Measurements from ENCODE around the gene GALC.

Gene GALC

DNA sequence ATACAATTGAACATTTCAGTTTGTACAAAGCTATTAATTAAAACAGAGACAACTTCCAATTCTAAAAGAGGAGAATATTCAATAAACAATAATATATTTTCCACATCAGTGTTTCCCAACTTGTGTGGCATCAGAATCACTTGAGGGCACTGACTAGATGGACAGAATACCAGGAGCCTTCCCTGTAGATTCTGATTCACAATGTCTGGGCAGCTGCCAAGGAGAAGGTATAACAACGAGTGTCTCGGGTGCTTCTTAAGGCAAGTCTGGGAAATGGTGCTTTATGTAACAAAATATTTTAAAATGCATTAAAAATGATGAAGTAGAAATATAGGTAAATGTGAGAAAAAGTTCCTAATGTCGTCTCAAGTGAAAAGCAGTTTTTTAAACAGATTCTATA, 26.2 kb downstream of the GALC start:
- no peaks in the 10 kb centered on the region for H3K9me2 ChIP-seq (replicated peaks; ENCODE audit: low read depth, low read length)
- H3K9me3 ChIP-seq (ENCODE audit: insufficient read depth, low read depth, low read length): no peaks in the 10 kb centered on the region
- H3K9ac ChIP-seq (ENCODE audit: low read depth, low read length, poor library complexity, severe bottlenecking): no peak overlapping the region
- H2AFZ ChIP-seq (ENCODE audit: low read length): no peak overlapping the region
- no peak overlapping the region for H3K4me2 ChIP-seq (ENCODE audit: low read depth, low read length, poor library complexity, severe bottlenecking)
- H3K36me3 ChIP-seq (ENCODE audit: insufficient read depth, low read length): peaks cover 18% of the 10 kb centered on the region; the same call in 1 of the 2 replicates
- H3K79me2 ChIP-seq (ENCODE audit: insufficient read depth, low read length): no peaks in the 10 kb centered on the region
- no peaks in the 10 kb centered on the region for H3K27me3 ChIP-seq (ENCODE audit: insufficient read depth, low read length, poor library complexity, severe bottlenecking)
- H3F3A ChIP-seq (ENCODE audit: low read depth): no peaks in the 10 kb centered on the region
- peaks cover 10% of the 10 kb centered on the region for H3K4me1 ChIP-seq (ENCODE audit: insufficient read depth, low read length, poor library complexity, severe bottlenecking)
- H4K20me1 ChIP-seq (ENCODE audit: insufficient read depth, low read length, poor library complexity, severe bottlenecking): no peaks in the 10 kb centered on the region
- no peak overlapping the region for H3K4me3 ChIP-seq (ENCODE audit: low read length, poor library complexity, severe bottlenecking)
- TF ChIP-seq CTCF (conservative IDR thresholded peaks at IDR 0.05; ENCODE audit: low read length): no peak
- no peak for TF ChIP-seq EZH2phosphoT487 (IDR thresholded peaks at IDR 0.05; ENCODE audit: borderline replicate concordance)

DNA sequence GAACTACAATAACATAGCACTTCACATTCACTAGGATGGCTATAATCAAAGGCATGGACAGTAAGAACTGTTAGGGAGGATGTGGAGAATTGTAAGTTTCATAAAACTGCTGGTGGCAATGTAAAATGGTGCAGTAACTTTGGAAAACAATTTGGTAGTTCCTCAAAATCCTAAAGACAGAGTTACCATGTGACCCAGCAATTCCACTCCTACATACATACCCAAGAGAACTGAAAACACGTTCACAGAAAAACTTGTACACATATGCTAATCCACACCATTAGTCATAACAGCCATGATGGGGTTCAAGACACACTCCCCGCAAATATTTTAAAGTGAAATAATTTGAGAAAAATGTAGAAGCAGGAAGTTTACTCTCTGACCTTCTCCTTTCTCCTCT, 31.7 kb downstream of the GALC start:
- Histone ChIP-seq H3K79me2 (ENCODE audit: insufficient read depth, low read length) (no peaks in the 10 kb centered on the region), H3K4me2 (ENCODE audit: low read depth, low read length, poor library complexity, severe bottlenecking) (no peak overlapping the region), H3K4me1 (ENCODE audit: insufficient read depth, low read length, poor library complexity, severe bottlenecking) (peaks cover 14% of the 10 kb centered on the region), H3K27me3 (ENCODE audit: insufficient read depth, low read length, poor library complexity, severe bottlenecking) (no peaks in the 10 kb centered on the region), H3K9me2 (replicated peaks; ENCODE audit: low read depth, low read length) (no peaks in the 10 kb centered on the region), H3F3A (ENCODE audit: low read depth) (no peaks in the 10 kb centered on the region), H2AFZ (ENCODE audit: low read length) (no peak overlapping the region), H3K9me3 (ENCODE audit: insufficient read depth, low read depth, low read length) (no peaks in the 10 kb centered on the region), H3K9ac (ENCODE audit: low read depth, low read length, poor library complexity, severe bottlenecking) (no peak overlapping the region), H4K20me1 (ENCODE audit: insufficient read depth, low read length, poor library complexity, severe bottlenecking) (no peaks in the 10 kb centered on the region), H3K36me3 (ENCODE audit: insufficient read depth, low read length) (peaks cover 10% of the 10 kb centered on the region; the same call in 1 of the 2 replicates), H3K4me3 (ENCODE audit: low read length, poor library complexity, severe bottlenecking) (no peak overlapping the region)
- TF ChIP-seq EZH2phosphoT487 (IDR thresholded peaks at IDR 0.05; ENCODE audit: borderline replicate concordance) (no peak), CTCF (conservative IDR thresholded peaks at IDR 0.05; ENCODE audit: low read length) (no peak)

DNA sequence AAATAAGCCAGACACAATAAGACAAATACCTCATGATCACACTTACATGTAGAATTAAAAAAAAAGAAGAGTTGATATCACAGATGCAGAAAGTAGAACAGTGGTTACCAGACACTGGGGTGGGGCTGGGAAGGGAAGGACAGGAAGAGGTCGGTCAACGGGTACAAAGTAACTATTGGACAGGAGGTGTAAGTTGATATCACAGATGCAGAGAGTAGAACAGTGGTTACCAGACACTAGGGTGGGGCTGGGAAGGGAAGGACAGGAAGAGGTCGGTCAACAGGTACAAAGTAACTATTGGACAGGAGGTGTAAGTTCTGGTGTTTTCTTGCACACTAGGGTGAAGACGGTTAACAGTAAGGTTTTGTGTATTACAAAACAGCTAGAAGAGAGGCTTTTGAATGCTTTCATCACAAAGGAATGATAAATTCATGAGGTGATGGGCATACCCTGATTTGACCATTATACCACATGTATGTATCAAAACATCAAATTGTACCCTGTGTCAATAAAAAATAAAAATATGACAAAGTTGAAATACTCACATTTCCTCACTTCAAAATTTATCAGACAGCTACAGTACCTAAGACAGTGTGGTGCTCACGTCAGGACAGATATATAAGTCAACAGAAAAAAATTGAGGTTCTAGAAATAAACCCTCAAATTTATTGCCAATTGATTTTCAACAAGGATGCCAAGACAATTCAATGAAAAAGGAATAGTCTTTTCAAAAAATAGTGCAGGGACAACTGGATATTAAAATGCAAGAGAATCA, 32.8 kb downstream of the GALC start:
- Histone ChIP-seq H4K20me1 (ENCODE audit: insufficient read depth, low read length, poor library complexity, severe bottlenecking) (no peaks in the 10 kb centered on the region), H3F3A (ENCODE audit: low read depth) (no peaks in the 10 kb centered on the region), H3K9me2 (replicated peaks; ENCODE audit: low read depth, low read length) (no peaks in the 10 kb centered on the region), H3K36me3 (ENCODE audit: insufficient read depth, low read length) (peaks cover 10% of the 10 kb centered on the region; the same call in 1 of the 2 replicates), H2AFZ (ENCODE audit: low read length) (no peak overlapping the region), H3K79me2 (ENCODE audit: insufficient read depth, low read length) (no peaks in the 10 kb centered on the region), H3K9me3 (ENCODE audit: insufficient read depth, low read depth, low read length) (no peaks in the 10 kb centered on the region), H3K9ac (ENCODE audit: low read depth, low read length, poor library complexity, severe bottlenecking) (no peak overlapping the region), H3K4me2 (ENCODE audit: low read depth, low read length, poor library complexity, severe bottlenecking) (no peak overlapping the region), H3K4me1 (ENCODE audit: insufficient read depth, low read length, poor library complexity, severe bottlenecking) (peaks cover 19% of the 10 kb centered on the region), H3K27me3 (ENCODE audit: insufficient read depth, low read length, poor library complexity, severe bottlenecking) (no peaks in the 10 kb centered on the region), H3K4me3 (ENCODE audit: low read length, poor library complexity, severe bottlenecking) (no peak overlapping the region)
- TF ChIP-seq CTCF (conservative IDR thresholded peaks at IDR 0.05; ENCODE audit: low read length) (no peak), EZH2phosphoT487 (IDR thresholded peaks at IDR 0.05; ENCODE audit: borderline replicate concordance) (no peak)
